Posterior cingulate gyrus (tissue), 11 donors: ENCODE data around the gene CXXC5.
A peak's percentile ranks its signal among the peaks of the same experiment; 100 is the strongest.

Experiments used
- DNase-seq, 10 donors: peaks; one replicate each; pipeline versions ENCODE4 v3.0.0 to v3.0.0-alpha.2; 2020 to 2021; ENCODE audit warnings: mixed read lengths in 3 of 10
- intact Hi-C: fragments of 100-400 bp; cut with DNase I; formaldehyde crosslinking; loops from one replicate; pipeline ENCODE4 v1.15.1; 2023

The CXXC5 gene

DNA sequence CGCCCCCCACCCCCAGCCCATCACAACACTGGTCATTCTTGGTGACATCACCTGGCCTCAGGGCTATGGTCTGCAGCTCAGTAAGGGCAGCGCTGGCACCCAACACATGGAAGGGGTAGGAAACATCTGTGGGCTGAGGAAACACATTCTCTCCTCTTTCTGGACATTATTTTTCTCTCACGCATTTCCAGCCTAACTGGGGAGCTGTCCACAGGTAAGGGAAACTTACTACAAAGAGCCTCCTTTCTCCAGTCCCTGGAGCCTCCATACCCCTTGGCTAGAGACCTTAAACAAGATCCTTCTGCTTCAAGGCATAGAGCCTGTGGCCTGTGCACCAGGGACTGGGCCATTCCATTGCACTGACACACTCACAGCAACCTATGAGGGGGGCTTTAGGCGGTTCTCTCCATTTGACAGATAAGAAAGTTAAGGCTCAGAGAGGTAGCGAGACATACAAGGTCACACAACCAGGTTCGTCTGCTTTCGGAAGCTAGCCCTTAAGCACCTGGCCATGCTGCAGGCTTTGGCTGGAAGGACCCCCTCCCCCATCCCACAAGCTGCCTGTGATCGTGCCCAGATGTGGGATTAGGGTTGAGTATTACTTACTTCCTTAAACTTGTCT lies 40.7 kb downstream of the CXXC5 start:
- intact Hi-C loops: no loop called here

GRCh38 chr5:139689631-139690063 lies 41.5 kb downstream of the CXXC5 start:
- peak in 1 of 10 donors; percentile 87 for DNase-seq

More for the DNA sequence above, 40.7 kb downstream of the CXXC5 start:
- DNase-seq: no peak

DNA sequence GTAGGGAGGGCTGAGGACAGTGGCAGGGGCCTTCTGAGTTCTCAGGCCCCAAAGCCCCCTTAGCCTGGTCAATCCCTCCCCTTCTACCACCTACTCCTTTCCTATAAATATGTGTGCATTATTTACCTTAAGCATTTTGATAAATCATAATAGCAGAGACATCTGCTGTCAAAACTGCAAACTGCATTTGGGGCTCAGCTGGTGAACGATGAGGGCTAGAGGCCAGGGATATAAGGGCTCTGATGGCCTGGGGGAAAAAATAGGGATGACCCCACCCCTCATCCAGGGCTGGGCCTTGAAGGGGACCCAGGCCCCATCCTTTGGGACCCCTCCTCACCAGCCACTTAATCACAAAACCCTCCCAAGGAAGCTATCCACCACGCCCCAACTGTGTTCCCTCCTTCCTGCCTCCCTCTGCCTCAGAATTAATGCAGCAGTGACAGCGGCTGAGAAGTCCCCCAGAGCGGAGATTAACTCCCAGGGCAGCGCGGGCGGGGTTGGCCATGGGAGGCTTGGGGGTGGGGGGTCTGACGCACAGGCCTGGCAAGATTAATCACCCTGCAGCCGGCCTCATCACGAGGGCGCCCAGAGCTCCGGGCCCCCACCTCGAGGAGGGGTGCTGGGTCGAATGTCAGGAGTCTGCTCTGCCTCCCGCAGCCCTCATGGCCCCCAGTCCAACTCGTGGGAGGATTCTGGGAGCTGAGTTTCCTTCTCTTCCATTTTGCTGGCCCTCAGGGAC lies 42.1 kb downstream of the CXXC5 start:
- intact Hi-C loops: loop anchor here (1.0 kb wide), 1 partner anchor 57 kb away; no protein-coding TSS in a partner anchor
- peak in 1 of 10 donors; percentile 89 for DNase-seq

More at GRCh38 chr5:139689631-139690063, 41.5 kb downstream of the CXXC5 start:
- intact Hi-C loops: loop anchor here (1.0 kb wide), 1 partner anchor 56 kb away; no protein-coding TSS in a partner anchor

DNA sequence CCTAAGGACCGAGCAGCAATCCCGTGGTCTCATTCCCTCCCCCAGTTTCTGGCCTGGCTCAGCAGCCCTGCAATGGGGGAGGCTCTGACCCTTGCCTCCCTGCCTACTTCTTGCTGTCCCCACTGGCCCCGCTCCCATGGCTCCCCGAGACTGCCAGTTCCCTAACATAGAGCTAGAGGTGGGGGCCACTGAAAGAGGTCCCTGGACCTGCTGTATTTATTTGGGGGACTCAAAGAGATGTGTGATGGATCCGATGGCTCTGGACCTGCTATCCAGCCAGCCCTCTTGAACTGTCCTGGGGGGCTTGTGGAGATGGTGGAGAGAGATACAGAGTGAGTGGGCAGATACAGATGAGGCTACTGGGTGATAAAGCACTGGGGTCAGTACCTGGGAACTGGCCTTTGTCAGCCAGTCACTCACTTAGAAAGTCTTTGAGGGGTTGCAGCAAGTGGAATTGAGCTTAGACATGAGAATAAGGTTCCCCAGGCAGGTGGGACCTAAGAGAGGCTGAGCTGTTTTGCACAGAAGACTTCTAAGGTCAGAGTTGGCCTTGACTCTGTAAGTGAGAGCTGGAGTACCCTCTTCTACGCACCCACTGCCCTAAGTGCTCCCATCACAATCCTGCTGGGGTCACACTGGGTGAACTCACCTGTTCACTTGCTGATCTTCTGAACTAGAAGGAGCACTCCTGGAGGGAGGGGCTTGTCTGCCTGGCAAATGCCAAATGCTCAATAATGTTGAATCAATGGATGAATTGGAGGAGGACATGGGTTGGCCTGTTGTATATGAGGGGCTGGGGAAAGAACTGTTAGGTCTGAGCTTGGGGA lies 42.9 kb downstream of the CXXC5 start:
- intact Hi-C loops: loop anchor here (1.0 kb wide), 1 partner anchor 58 kb away; no protein-coding TSS in a partner anchor
- DNase-seq: no peak

DNA sequence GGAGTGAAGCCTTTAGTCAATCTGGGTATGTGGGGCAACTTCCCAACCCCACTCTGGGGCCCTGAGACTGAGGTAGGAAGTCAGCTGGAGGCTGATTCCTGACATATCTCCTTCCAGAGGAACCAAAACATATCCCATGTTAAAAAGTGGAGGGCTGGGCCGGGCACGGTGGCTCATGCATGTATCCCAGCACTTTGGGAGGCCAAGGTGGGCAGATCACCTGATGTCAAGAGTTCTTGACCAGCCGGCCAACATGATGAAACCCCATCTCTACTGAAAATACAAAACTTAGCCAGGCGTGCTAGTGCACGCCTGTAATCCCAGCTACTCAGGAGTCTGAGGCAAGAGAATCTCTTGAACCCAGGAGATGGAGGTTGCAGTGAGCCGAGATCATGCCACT lies 44.0 kb downstream of the CXXC5 start:
- intact Hi-C loops: no loop called here
- no peak for DNase-seq

GRCh38 chr5:139692679-139693308 lies 44.6 kb downstream of the CXXC5 start:
- DNase-seq: peak in 1 of 10 donors; percentile 72
- intact Hi-C loops: no loop called here

DNA sequence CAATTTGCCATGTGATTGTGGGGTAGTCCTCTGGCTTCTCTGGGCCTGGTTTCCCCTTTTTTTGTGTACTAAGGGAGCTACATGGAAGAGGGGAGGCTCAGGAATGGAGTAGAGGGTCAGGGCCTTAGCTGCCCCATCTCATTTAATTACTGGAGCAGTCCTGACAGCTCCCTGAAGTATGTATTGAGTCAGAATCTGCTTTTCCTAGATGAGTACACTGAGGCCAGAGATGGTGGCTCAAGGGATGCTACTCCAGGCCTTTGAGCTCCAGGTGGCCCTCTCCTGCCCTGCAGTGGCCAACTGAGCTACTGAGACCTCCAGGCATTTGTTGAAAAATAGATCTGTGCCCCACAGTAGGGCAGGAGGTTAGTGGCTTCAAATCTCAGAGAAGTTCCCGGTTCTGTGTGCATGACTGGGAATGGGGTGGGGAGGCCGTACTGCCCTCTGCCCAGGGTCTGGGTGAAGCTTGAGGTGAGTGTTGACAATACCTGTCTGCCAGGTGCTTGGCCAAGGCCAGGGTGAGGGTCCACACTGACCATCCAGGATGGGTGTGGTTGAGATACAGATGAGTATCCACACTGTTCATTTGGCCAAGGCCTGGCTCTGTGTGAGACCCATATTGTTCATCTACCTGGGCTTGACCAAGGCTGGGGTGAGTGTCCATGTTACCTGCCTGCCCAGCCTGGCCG lies 45.7 kb downstream of the CXXC5 start:
- intact Hi-C loops: no loop called here

GRCh38 chr5:139694556-139695177 lies 46.5 kb downstream of the CXXC5 start:
- intact Hi-C loops: loop anchor here (5.0 kb wide), 1 partner anchor 73 kb away; no protein-coding TSS in a partner anchor
- no peak for DNase-seq

More for the DNA sequence above, 45.7 kb downstream of the CXXC5 start:
- no peak for DNase-seq

DNA sequence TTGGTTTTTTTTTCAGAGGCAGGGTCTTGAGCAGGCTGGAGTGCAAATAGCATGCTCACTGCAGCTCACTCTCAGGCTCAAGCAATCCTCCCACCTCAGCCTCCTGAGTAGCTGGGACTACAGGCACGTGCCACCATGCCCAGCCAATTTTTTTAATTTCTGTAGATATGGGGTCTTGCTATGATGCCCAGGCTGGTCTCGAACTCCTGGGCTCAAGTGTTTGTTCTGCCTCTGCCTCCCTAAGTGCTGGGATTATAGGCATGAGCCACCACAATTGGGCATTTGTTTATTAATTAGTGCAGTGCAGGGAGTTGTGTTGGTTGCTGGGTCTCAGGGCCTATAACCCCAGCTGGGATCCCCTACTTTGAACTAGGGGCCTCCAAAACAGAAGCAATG lies 47.0 kb downstream of the CXXC5 start:
- intact Hi-C loops: loop anchor here (5.0 kb wide), 1 partner anchor 72 kb away; no protein-coding TSS in a partner anchor
- no peak for DNase-seq

DNA sequence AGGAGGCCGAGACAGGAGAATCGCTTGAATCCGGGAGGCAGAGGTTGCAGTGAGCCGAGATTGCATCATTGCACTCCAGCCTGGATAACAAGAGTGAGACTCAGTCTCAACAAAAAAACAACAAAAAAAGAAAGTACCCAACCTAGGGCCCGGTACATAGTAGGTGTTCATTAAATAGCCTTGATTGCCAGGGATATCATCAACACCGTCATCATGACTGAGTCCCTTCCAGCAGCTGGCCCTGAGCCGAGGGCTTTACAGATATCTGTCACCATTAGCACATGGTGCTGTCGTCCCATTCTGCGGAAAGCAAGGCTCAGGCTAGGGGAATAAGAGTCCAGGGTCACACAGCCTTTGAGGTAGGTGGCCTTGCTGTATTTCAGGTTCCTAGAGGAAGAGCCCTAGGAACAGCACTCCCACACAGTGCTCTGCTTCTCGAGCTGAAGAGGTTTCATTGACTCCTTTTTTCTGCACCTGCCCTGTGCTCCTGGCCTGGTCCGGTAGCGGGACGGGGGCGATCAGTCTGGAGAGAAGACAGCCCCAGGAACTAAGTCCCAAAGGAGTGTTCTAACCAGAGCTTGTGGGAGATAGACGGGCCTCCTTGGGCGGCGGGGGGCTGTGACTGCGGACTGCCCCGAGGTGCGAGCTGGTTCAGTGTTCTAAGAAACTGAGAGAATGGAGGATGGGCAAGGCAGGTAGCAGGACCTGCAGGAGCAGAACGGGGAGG lies 48.2 kb downstream of the CXXC5 start:
- no peak for DNase-seq
- intact Hi-C loops: loop anchor here (5.0 kb wide), 1 partner anchor 71 kb away; no protein-coding TSS in a partner anchor

DNA sequence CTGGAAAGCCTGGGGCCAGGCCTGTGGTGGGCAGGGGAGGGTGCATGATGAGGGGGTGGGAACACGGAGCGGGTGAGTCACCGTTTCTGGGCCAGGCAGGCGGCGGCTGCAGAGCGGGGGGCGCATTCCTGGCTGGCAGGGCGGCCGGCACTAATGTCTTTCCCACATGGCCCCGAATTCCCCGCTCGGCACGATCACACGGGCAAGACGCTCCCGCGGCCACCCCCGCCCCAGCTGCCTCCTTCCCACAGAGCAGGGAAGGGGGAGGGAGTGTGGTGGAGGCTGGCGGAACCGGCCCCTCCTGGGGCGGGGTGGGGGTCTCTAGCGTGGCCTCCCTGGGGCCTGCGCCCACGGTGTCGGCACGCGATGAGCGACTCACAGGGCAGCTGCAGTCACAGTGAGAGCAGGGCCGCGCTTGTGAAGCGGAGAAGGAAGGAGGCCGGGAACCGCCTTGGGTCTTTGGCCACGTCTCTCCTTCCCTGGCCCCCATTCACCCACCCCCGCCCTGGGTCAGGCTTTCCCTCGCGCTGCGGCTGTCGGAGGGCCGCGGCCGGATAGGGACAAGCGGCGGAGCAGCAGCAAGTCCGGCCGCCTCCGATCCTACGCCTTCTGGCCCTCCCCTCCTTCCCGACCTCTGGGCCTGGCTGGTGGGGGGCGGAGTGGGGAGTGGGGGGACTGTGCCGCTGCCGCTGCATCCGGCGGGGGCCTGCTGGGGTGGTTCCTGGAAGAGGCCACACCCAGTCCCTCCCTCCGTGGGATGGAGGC lies 48.9 kb downstream of the CXXC5 start:
- DNase-seq: peak in 7 of 10 donors; percentile 64 to 95 (median 76)
- intact Hi-C loops: loop anchor here (5.0 kb wide), 1 partner anchor 70 kb away; no protein-coding TSS in a partner anchor

DNA sequence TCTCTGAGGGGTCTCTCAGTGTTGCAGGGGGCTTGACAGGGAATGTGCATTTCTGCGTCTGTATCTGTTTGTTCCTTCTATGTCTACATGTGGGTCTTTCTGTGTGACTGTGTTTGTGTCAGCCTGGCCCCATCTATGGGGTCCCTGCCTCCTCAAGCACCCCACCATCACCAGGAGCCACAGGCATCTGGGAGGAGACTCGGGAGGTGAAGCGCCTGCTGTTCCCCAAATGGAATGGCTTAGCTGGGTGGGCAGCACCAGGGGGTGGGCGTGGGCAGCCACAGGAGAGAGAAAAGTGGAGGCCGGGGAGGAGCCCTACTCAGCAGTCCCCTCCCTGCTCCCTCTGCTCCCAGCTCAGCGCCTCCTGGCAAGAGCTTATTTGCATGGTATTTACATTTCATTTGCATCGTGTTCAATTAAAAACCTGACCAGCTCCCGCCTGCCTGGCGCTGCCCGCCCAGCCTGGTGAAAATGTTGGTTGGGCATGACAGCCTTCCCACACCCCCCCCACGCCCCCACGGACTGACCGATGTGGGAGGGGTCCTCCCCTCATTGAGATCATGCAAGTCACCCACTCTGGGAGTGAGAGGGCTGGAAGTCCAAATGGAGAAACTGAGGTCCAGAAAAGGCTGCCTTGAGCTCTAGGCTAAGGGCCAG lies 50.5 kb downstream of the CXXC5 start:
- intact Hi-C loops: loop anchor here (5.0 kb wide), 1 partner anchor 69 kb away; no protein-coding TSS in a partner anchor
- peak; percentile 65 to 97 (median 80) for DNase-seq

GRCh38 chr5:139699351-139699750 lies 51.2 kb downstream of the CXXC5 start:
- intact Hi-C loops: loop anchor here (5.0 kb wide), 1 partner anchor 68 kb away; no protein-coding TSS in a partner anchor
- DNase-seq: peak in 1 of 10 donors; percentile 75

GRCh38 chr5:139700711-139701055 lies 52.5 kb downstream of the CXXC5 start:
- intact Hi-C loops: no loop called here
- DNase-seq: no peak

- DNase-seq: peak in 1 of 10 donors; percentile 80
- intact Hi-C loops: no loop called here
Measured at GRCh38 chr5:139701056-139701741, 53.0 kb downstream of the CXXC5 start.

GRCh38 chr5:139702548-139702947 lies 54.4 kb downstream of the CXXC5 start:
- intact Hi-C loops: no loop called here
- no peak for DNase-seq
